Breast epithelium (tissue), 4 donors: ENCODE data around the gene PANX1. TPM values are rescaled to one million over a fixed set of nuclear protein-coding genes. Genes with fewer than 3 reads are reported as not detected.

ENCODE experiments used
- DNase-seq, 2 donors: peaks; one replicate each; pipeline ENCODE4 v3.0.0-alpha.2; 2019; ENCODE audit warnings: low spot score in 2 of 2
- H3K27ac ChIP-seq, 2 donors: fragments of 200-600 bp; sonication (generic) in 1 of 2; one replicate each; pipeline ENCODE4 v1.5.1; 2016 to 2019; ENCODE audit warnings: mild to moderate bottlenecking in 1 of 2
- H3K27me3 ChIP-seq, 2 donors: fragments of 200-600 bp; sonication (generic) in 1 of 2; one replicate each; pipeline versions ENCODE4 v1.5.1 to v1.6.0; 2017 to 2019; ENCODE audit warnings: control low read depth in 1 of 2, mild to moderate bottlenecking in 1 of 2
- H3K36me3 ChIP-seq: fragments of 200-600 bp; one replicate; pipeline ENCODE4 v1.5.1; 2019
- H3K4me1 ChIP-seq, 2 donors: fragments of 200-600 bp; sonication (generic); one replicate each; pipeline ENCODE4 v1.5.1; 2016 to 2019; ENCODE audit warnings: control low read depth in 1 of 2
- H3K4me3 ChIP-seq, 3 donors: fragments of 200-600 bp; sonication (generic); 1 replicate in 2 of 3; 2 replicates in 1 of 3; pipeline ENCODE4 v1.5.1; 2016 to 2019; ENCODE audit warnings: mild to moderate bottlenecking in 3 of 3, moderate library complexity in 2 of 3
- H3K9me3 ChIP-seq, 2 donors: fragments of 200-600 bp; sonication (generic) in 1 of 2; one replicate each; pipeline ENCODE4 v1.5.1; 2016 to 2019; ENCODE audit warnings: control low read depth in 1 of 2
- CTCF ChIP-seq, 3 donors: fragments of 450-650 bp; IDR thresholded peaks; one replicate each; pipeline ENCODE4 v1.5.1; 2016 to 2017; ENCODE audit warnings: antibody characterized with exemption in 3 of 3, mild to moderate bottlenecking in 3 of 3, moderate library complexity in 3 of 3
- POLR2A ChIP-seq: fragments of 450-650 bp; IDR thresholded peaks from one replicate; pipeline ENCODE4 v1.6.1; 2016; ENCODE audit warnings: antibody characterized with exemption, mild to moderate bottlenecking, moderate library complexity
- POLR2AphosphoS5 ChIP-seq, 3 donors: sonication (generic); formaldehyde crosslinking; IDR thresholded peaks; one replicate each; pipeline ENCODE4 v1.6.1; 2017; ENCODE audit warnings: antibody characterized with exemption in 3 of 3
- intact Hi-C: fragments of 100-400 bp; cut with DNase I; formaldehyde crosslinking; loops from one replicate; pipeline ENCODE4 v1.15.1; 2023; ENCODE audit warnings: low total_unique reads
- total RNA-seq, 3 donors: library from RNA; depleted of rRNA; stranded (reverse); fragments of >200 nt; gene quantifications; one replicate each; pipeline ENCODE4 v1.1.0, GENCODE V29; 2016

The PANX1 gene
- total RNA-seq, 3 donors from 2014 or later = 16.7 to 20.3 (median 17.7) TPM

- no peaks in the 10 kb centered on the region for H3K27me3 ChIP-seq
- H3K27ac ChIP-seq = no peak overlapping the region
- no peaks in the 10 kb centered on the region for H3K9me3 ChIP-seq
- H3K36me3 ChIP-seq = no peaks in the 10 kb centered on the region
- H3K4me3 ChIP-seq = no peak overlapping the region
- no peaks in the 10 kb centered on the region for H3K4me1 ChIP-seq
- intact Hi-C loops = no loop called here
- TF ChIP-seq CTCF (IDR thresholded peaks at IDR 0.05) = no peak
- no peak for TF ChIP-seq POLR2AphosphoS5 (IDR thresholded peaks at IDR 0.05)
- no peak for TF ChIP-seq POLR2A
- no peak for DNase-seq
These were observed 21.3 kb upstream of the PANX1 start for GRCh38 chr11:94107363-94107762.

GRCh38 chr11:94111241-94111640 lies 17.4 kb upstream of the PANX1 start:
- intact Hi-C loops = no loop called here
- no peaks in the 10 kb centered on the region for H3K36me3 ChIP-seq
- no peak for TF ChIP-seq POLR2A
- TF ChIP-seq POLR2AphosphoS5 (IDR thresholded peaks at IDR 0.05) = no peak
- no peak for TF ChIP-seq CTCF (IDR thresholded peaks at IDR 0.05)
- no peak overlapping the region for H3K4me3 ChIP-seq
- no peak for DNase-seq
- no peaks in the 10 kb centered on the region for H3K4me1 ChIP-seq
- H3K9me3 ChIP-seq = no peaks in the 10 kb centered on the region
- H3K27me3 ChIP-seq = no peaks in the 10 kb centered on the region
- H3K27ac ChIP-seq = no peak overlapping the region

- no peak for TF ChIP-seq CTCF (IDR thresholded peaks at IDR 0.05)
- no peak for TF ChIP-seq POLR2A
- TF ChIP-seq POLR2AphosphoS5 (IDR thresholded peaks at IDR 0.05) = no peak
- Histone ChIP-seq H3K36me3 (no peaks in the 10 kb centered on the region), H3K27ac (no peak overlapping the region), H3K4me1 (no peaks in the 10 kb centered on the region), H3K27me3 (no peaks in the 10 kb centered on the region), H3K9me3 (no peaks in the 10 kb centered on the region), H3K4me3 (no peak overlapping the region)
- no peak for DNase-seq
- intact Hi-C loops = no loop called here
These were observed 17.0 kb upstream of the PANX1 start for GRCh38 chr11:94111660-94112059.

GRCh38 chr11:94112206-94112953 lies 16.3 kb upstream of the PANX1 start:
- intact Hi-C loops = no loop called here
- DNase-seq = no peak
- no peak overlapping the region for H3K4me3 ChIP-seq
- H3K27me3 ChIP-seq = no peaks in the 10 kb centered on the region
- H3K4me1 ChIP-seq = no peaks in the 10 kb centered on the region
- H3K9me3 ChIP-seq = no peaks in the 10 kb centered on the region
- no peaks in the 10 kb centered on the region for H3K36me3 ChIP-seq
- H3K27ac ChIP-seq = no peak overlapping the region
- TF ChIP-seq CTCF (IDR thresholded peaks at IDR 0.05) (no peak), POLR2AphosphoS5 (IDR thresholded peaks at IDR 0.05) (no peak), POLR2A (no peak)

GRCh38 chr11:94117197-94117574 lies 11.5 kb upstream of the PANX1 start:
- Histone ChIP-seq H3K4me1 (no peaks in the 10 kb centered on the region), H3K4me3 (no peak overlapping the region), H3K36me3 (no peaks in the 10 kb centered on the region), H3K9me3 (no peaks in the 10 kb centered on the region), H3K27me3 (no peaks in the 10 kb centered on the region), H3K27ac (no peak overlapping the region)
- intact Hi-C loops = no loop called here
- TF ChIP-seq CTCF (IDR thresholded peaks at IDR 0.05) = no peak
- no peak for TF ChIP-seq POLR2AphosphoS5 (IDR thresholded peaks at IDR 0.05)
- no peak for TF ChIP-seq POLR2A
- DNase-seq = no peak
